Endodermal cell (in vitro differentiated cells): ENCODE measurements around the gene ZNF248. TPM values are rescaled to one million over a fixed set of nuclear protein-coding genes. Genes with fewer than 3 reads are reported as not detected.

Source experiments
- DNase-seq: peaks from one replicate; pipeline ENCODE4 v3.0.0-alpha.2; 2017
- H3K27ac ChIP-seq: 2 replicates; pipeline ENCODE4 v1.5.1; 2013; ENCODE audit warnings: mild to moderate bottlenecking, low read depth, low read length, moderate library complexity
- H3K27me3 ChIP-seq: 2 replicates; pipeline ENCODE4 v1.6.1; 2013; ENCODE audit warnings: mild to moderate bottlenecking, low read length, moderate library complexity; ENCODE audit not compliant: insufficient read depth, control insufficient read depth, poor library complexity, severe bottlenecking
- H3K36me3 ChIP-seq: 2 replicates; pipeline ENCODE4 v1.7.0; 2013; ENCODE audit warnings: mild to moderate bottlenecking, low read length, moderate library complexity; ENCODE audit not compliant: control insufficient read depth, insufficient read depth
- H3K4me1 ChIP-seq: one replicate; pipeline ENCODE4 v1.7.0; 2013; ENCODE audit warnings: low read length; ENCODE audit not compliant: control insufficient read depth, insufficient read depth
- H3K4me3 ChIP-seq: 2 replicates; pipeline ENCODE4 v1.5.1; 2013; ENCODE audit warnings: mild to moderate bottlenecking, low read length, moderate library complexity
- H3K9ac ChIP-seq: 2 replicates; pipeline ENCODE4 v1.6.1; 2013; ENCODE audit warnings: mild to moderate bottlenecking, low read length, moderate library complexity; ENCODE audit not compliant: poor library complexity, severe bottlenecking; ENCODE audit errors: extremely low read depth
- H3K9me3 ChIP-seq: 2 replicates; pipeline ENCODE4 v1.6.1; 2013; ENCODE audit warnings: mild to moderate bottlenecking, low read length, moderate library complexity; ENCODE audit not compliant: control insufficient read depth
- H3K27ac Mint-ChIP-seq: 2 replicates; pipeline ENCODE4 v1.8.0; 2020; ENCODE audit warnings: mixed read lengths
- H3K27me3 Mint-ChIP-seq: 2 replicates; pipeline ENCODE4 v1.8.0; 2021; ENCODE audit warnings: mild to moderate bottlenecking, mixed read lengths; ENCODE audit not compliant: insufficient read depth
- H3K36me3 Mint-ChIP-seq: 2 replicates; pipeline ENCODE4 v1.8.0; 2020; ENCODE audit warnings: low read depth, mixed read lengths
- H3K4me1 Mint-ChIP-seq: 2 replicates; pipeline ENCODE4 v1.8.0; 2020; ENCODE audit warnings: mixed read lengths
- H3K4me3 Mint-ChIP-seq: 2 replicates; pipeline ENCODE4 v1.8.0; 2020; ENCODE audit warnings: mild to moderate bottlenecking, moderate library complexity, mixed read lengths
- H3K9me3 Mint-ChIP-seq: 2 replicates; pipeline ENCODE4 v1.8.0; 2020; ENCODE audit warnings: mild to moderate bottlenecking, mixed read lengths
- CTCF ChIP-seq: fragments of 200-600 bp; sonication (generic); conservative IDR thresholded peaks from 2 replicates; pipeline ENCODE4 v1.5.0; 2021; ENCODE audit warnings: antibody characterized with exemption, mild to moderate bottlenecking
- WGBS, 2 experiments: methylation state at CpG; one replicate each; pipeline versions ENCODE4 v1.1.5 to v1.1.7; 2013; ENCODE audit warnings: missing lambda C conversion rate in 2 of 2, mixed read lengths in 1 of 2; ENCODE audit not compliant: insufficient coverage in 1 of 2, insufficient read length in 1 of 2; 5-methylcytosine and 5-hydroxymethylcytosine counted together
- total RNA-seq, 2 donors: library from RNA; stranded (reverse); fragmentation: NEBNext Ultra II Directional in 1 of 2; extraction: Animal tissue kit (Norgen Biotek cat#: 25700) in 1 of 2; gene quantifications; 2 replicates in 1 of 2; 3 replicates in 1 of 2; pipeline ENCODE4 v1.2.1, GENCODE V29; 2021

The ZNF248 gene
- total RNA-seq, 2 donors from 2014 or later = 7.2 to 17.8 TPM

DNA sequence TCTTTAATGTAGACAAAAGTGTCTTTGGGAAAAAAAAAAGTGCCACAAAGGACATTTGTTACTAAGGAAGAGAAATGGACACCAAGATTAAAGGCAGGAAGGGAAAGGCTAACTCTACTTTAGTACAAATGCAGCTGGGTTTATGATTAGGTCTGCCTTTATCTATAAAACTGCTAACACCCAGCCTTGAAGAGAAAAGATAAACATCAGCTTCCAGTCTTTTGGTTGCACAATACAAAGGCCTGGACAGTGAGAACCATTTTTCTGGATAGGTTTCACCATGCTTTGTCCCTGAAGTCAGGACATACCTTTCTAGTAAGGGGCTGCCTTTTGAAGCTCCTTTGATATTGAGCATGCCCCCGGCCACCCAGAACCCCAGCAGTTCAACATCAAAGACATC lies 45.1 kb downstream of the ZNF248 start:
- Mint-ChIP-seq H3K4me3 (no peak overlapping the region), H3K36me3 (peaks cover 1% of the 10 kb centered on the region), H3K9me3 (peaks cover 90% of the 10 kb centered on the region), H3K27me3 (no peaks in the 10 kb centered on the region), H3K27ac (no peak overlapping the region), H3K4me1 (no peaks in the 10 kb centered on the region)
- H3K9me3 ChIP-seq = peaks cover 89% of the 10 kb centered on the region
- TF ChIP-seq CTCF = no peak
- H3K4me3 ChIP-seq = no peak overlapping the region
- no peaks in the 10 kb centered on the region for H3K4me1 ChIP-seq
- H3K9ac ChIP-seq = no peak overlapping the region
- H3K36me3 ChIP-seq = no peaks in the 10 kb centered on the region
- no peaks in the 10 kb centered on the region for H3K27me3 ChIP-seq
- H3K27ac ChIP-seq = no peak overlapping the region
- 79% methylated on average over 1 of the region's 1 CpG; no CpG with 5 or more reads in 1 of the 2 experiments for WGBS, 2 experiments
- DNase-seq = no peak

DNA sequence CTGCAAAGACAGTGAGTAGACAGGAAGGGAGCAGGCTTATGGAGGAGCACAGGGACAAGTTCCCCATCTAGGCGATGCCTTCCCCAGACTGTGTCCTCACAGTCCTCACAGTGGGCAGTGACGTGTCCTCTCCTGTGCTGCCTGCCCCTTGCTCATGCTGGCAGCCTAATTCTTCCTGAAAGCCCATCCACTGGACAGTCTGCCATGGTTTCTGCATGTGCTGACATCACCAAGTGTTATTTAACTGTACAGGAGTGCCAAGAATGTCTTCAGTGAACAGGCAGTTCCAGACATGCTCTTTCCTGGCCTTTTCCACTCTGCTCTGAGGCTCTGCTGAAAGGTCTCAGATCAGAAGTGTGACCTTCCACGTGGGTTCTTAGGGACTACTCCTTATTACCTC lies 54.1 kb downstream of the ZNF248 start:
- Mint-ChIP-seq H3K4me3 (no peak overlapping the region), H3K36me3 (no peaks in the 10 kb centered on the region), H3K27me3 (no peaks in the 10 kb centered on the region), H3K27ac (no peak overlapping the region), H3K9me3 (peaks cover 75% of the 10 kb centered on the region), H3K4me1 (no peaks in the 10 kb centered on the region)
- H3K4me1 ChIP-seq = no peaks in the 10 kb centered on the region
- no peak for TF ChIP-seq CTCF
- no peak overlapping the region for H3K4me3 ChIP-seq
- no peak overlapping the region for H3K27ac ChIP-seq
- H3K9me3 ChIP-seq = peaks cover 64% of the 10 kb centered on the region
- 32 to 41% methylated on average over 3 of the region's 3 CpGs for WGBS, 2 experiments
- H3K27me3 ChIP-seq = no peaks in the 10 kb centered on the region
- DNase-seq = no peak
- no peak overlapping the region for H3K9ac ChIP-seq
- H3K36me3 ChIP-seq = no peaks in the 10 kb centered on the region

- Histone ChIP-seq H3K36me3 (no peaks in the 10 kb centered on the region), H3K4me1 (no peaks in the 10 kb centered on the region), H3K4me3 (no peak overlapping the region), H3K9ac (no peak overlapping the region), H3K27me3 (no peaks in the 10 kb centered on the region), H3K9me3 (peaks cover 67% of the 10 kb centered on the region), H3K27ac (no peak overlapping the region)
- Mint-ChIP-seq H3K4me3 (no peak overlapping the region), H3K9me3 (peaks cover 76% of the 10 kb centered on the region), H3K4me1 (no peaks in the 10 kb centered on the region), H3K27me3 (no peaks in the 10 kb centered on the region), H3K36me3 (no peaks in the 10 kb centered on the region), H3K27ac (no peak overlapping the region)
- no peak for TF ChIP-seq CTCF
- no peak for DNase-seq
These were observed 55.9 kb downstream of the ZNF248 start for GRCh38 chr10:37801557-37801956.
